GM12873 (cell line): ENCODE measurements around the gene ZDHHC14.

Experiments
- CTCF ChIP-seq: IDR thresholded peaks from 2 replicates; pipeline ENCODE4 v1.5.1; 2012; ENCODE audit warnings: low read depth, mild to moderate bottlenecking, moderate library complexity, low read length, control low read depth; ENCODE audit not compliant: insufficient read depth; ENCODE audit errors: missing control alignments

The ZDHHC14 gene

GRCh38 chr6:157647261-157647915 is 266.4 kb downstream of the ZDHHC14 start:
- TF ChIP-seq CTCF = no peak

- TF ChIP-seq CTCF = no peak
Observed at GRCh38 chr6:157648561-157648960, 267.6 kb downstream of the ZDHHC14 start.

- no peak for TF ChIP-seq CTCF
Observed at GRCh38 chr6:157649311-157650260, 268.6 kb downstream of the ZDHHC14 start.

- no peak for TF ChIP-seq CTCF
Observed at GRCh38 chr6:157650261-157650640, 269.3 kb downstream of the ZDHHC14 start.

GRCh38 chr6:157650801-157651200 is 269.8 kb downstream of the ZDHHC14 start:
- no peak for TF ChIP-seq CTCF

GRCh38 chr6:157651731-157652490 is 270.9 kb downstream of the ZDHHC14 start:
- no peak for TF ChIP-seq CTCF
